Fibroblast of skin of right quadriceps (primary cell): ENCODE data around the gene CNN3.
"Not testable (repeated sequence)": the region's sequence is repeated elsewhere in the genome, so short reads cannot be mapped to it uniquely, and the experiment has no call there.

Experiments
- DNase-seq: peaks from one replicate; pipeline ENCODE4 v3.0.0-alpha.2; 2013

CNN3 gene

GRCh38 chr1:94949681-94950661, 23.1 kb upstream of the CNN3 start:
- DNase-seq, result peak; percentile 51

GRCh38 chr1:94947437-94947836, 20.5 kb upstream of the CNN3 start:
- DNase-seq, result peak; percentile 83

- no peak for DNase-seq
These were observed 20.0 kb upstream of the CNN3 start for GRCh38 chr1:94946886-94947285.

GRCh38 chr1:94942171-94943128, 15.5 kb upstream of the CNN3 start:
- DNase-seq, result no peak

GRCh38 chr1:94941480-94941879, 14.6 kb upstream of the CNN3 start:
- DNase-seq, result not testable (repeated sequence)

GRCh38 chr1:94940738-94941137, 13.8 kb upstream of the CNN3 start:
- no peak for DNase-seq

GRCh38 chr1:94937820-94938219, 10.9 kb upstream of the CNN3 start:
- DNase-seq, result no peak

- DNase-seq, result no peak
These were observed 10.1 kb upstream of the CNN3 start for GRCh38 chr1:94936861-94937620.

- no peak for DNase-seq
These were observed 8.6 kb upstream of the CNN3 start for GRCh38 chr1:94935476-94935875.

- DNase-seq, result no peak
These were observed 8.1 kb upstream of the CNN3 start for GRCh38 chr1:94935034-94935433.

- DNase-seq, result no peak
These were observed 7.6 kb upstream of the CNN3 start for GRCh38 chr1:94934551-94934950.

- DNase-seq, result no peak
These were observed 4.4 kb upstream of the CNN3 start for GRCh38 chr1:94931254-94931841.

- no peak for DNase-seq
These were observed 2.7 kb upstream of the CNN3 start for GRCh38 chr1:94929351-94930217.

- DNase-seq, result no peak
These were observed 1.5 kb upstream of the CNN3 start for GRCh38 chr1:94928293-94928939.

- DNase-seq, result no peak
These were observed 680 bp upstream of the CNN3 start for GRCh38 chr1:94927405-94928175.

- peak; percentile 61 for DNase-seq
These were observed 590 bp downstream of the CNN3 start for GRCh38 chr1:94926126-94926914.

- DNase-seq, result peak; percentile 96
These were observed 1.3 kb downstream of the CNN3 start for GRCh38 chr1:94925561-94926125.

- DNase-seq, result no peak
These were observed 1.9 kb downstream of the CNN3 start for GRCh38 chr1:94925004-94925403.
